Measurements from ENCODE around the gene GPR139.

GRCh38 chr16:20049831-20050230 is 23.9 kb downstream of the GPR139 start:
- TF ChIP-seq POLR2AphosphoS5 (IDR thresholded peaks at IDR 0.05; ENCODE audit: low read depth, low read length) (no peak), PAX5 (IDR thresholded peaks at IDR 0.05; ENCODE audit: insufficient read depth, low read length, severe bottlenecking) (no peak), POLR2A (IDR thresholded peaks at IDR 0.05; ENCODE audit: low read depth, low read length) (no peak), TAF1 (IDR thresholded peaks at IDR 0.05; ENCODE audit: low read depth, low read length) (no peak), SPI1 (IDR thresholded peaks at IDR 0.05; ENCODE audit: low read depth, low read length) (no peak), POU2F2 (IDR thresholded peaks at IDR 0.05; ENCODE audit: low read depth, low read length) (no peak)
